Measurements from ENCODE around the gene GINS2. TPM values are rescaled to one million over a fixed set of nuclear protein-coding genes. Genes with fewer than 3 reads are reported as not detected.
A peak's percentile ranks its signal among the peaks of the same experiment; 100 is the strongest.

The GINS2 gene
- total and polyA plus RNA-seq, 2 experiments from 2014 or later: 40.5 to 44.4 TPM

GRCh38 chr16:85674418-85674755 lies 14.4 kb downstream of the GINS2 start:
- H3K27me3 Mint-ChIP-seq (ENCODE audit: insufficient read depth, low read depth, poor library complexity): peaks cover 7% of the 10 kb centered on the region
- H3K36me3 Mint-ChIP-seq (ENCODE audit: low read depth): peaks cover 90% of the 10 kb centered on the region
- DNase-seq (ENCODE audit: low spot score): no peak

GRCh38 chr16:85673529-85674417 lies 15.0 kb downstream of the GINS2 start:
- Histone ChIP-seq H3K36me3 (ENCODE audit: insufficient read depth) (peaks cover 39% of the 10 kb centered on the region), H3F3A (replicated peaks; ENCODE audit: low read depth) (peaks cover 23% of the 10 kb centered on the region), H3K4me2 (no peak overlapping the region), H3K27me3 (ENCODE audit: insufficient read depth) (no peaks in the 10 kb centered on the region), H3K79me2 (replicated peaks; ENCODE audit: insufficient read depth) (no peaks in the 10 kb centered on the region; the same call in 1 of the 2 replicates), H3K4me3 (no peak overlapping the region), H2AFZ (no peak overlapping the region), H3K4me1 (ENCODE audit: insufficient read depth) (no peaks in the 10 kb centered on the region), H4K20me1 (replicated peaks; ENCODE audit: insufficient read depth) (peaks cover 31% of the 10 kb centered on the region), H3K9me2 (ENCODE audit: insufficient read depth) (no peaks in the 10 kb centered on the region), H3K27ac (ENCODE audit: low read depth) (peak overlapping the region; percentile 57; the same call in 1 of the 2 replicates)
- Mint-ChIP-seq H3K27ac (no peak overlapping the region), H3K36me3 (ENCODE audit: low read depth) (peaks cover 88% of the 10 kb centered on the region), H3K4me3 (no peak overlapping the region), H3K9me3 (no peaks in the 10 kb centered on the region; the same call in 2 of the 3 replicates), H3K4me1 (peaks cover 3% of the 10 kb centered on the region; the same call in 1 of the 3 replicates), H3K27me3 (ENCODE audit: insufficient read depth, low read depth, poor library complexity) (peaks cover 7% of the 10 kb centered on the region)
- DNase-seq (ENCODE audit: low spot score) (no peak), ATAC-seq (peak; percentile 9)
- TF ChIP-seq POLR2AphosphoS5 (IDR thresholded peaks at IDR 0.05; ENCODE audit: low read depth): no peak
- TF ChIP-seq ZNF331 (CRISPR knock-in tag; IDR thresholded peaks at IDR 0.05; ENCODE audit: low read depth): no peak
- no peak for TF ChIP-seq REST (IDR thresholded peaks at IDR 0.05; ENCODE audit: unreplicated experiment)
- TF ChIP-seq NANOG (IDR thresholded peaks at IDR 0.05; ENCODE audit: borderline replicate concordance): no peak
- TF ChIP-seq CTCF (conservative IDR thresholded peaks at IDR 0.05; ENCODE audit: low read depth in 2 of 2): no peak
- no peak for TF ChIP-seq CREB1 (CRISPR knock-in tag; IDR thresholded peaks at IDR 0.05; ENCODE audit: low read depth)

More at GRCh38 chr16:85674418-85674755, 14.4 kb downstream of the GINS2 start:
- Histone ChIP-seq H3K27ac (ENCODE audit: low read depth) (0 out of 2 replicates have a peak overlapping the region, but pooled peaks have one; percentile 57), H3K4me3 (no peak overlapping the region), H4K20me1 (replicated peaks; ENCODE audit: insufficient read depth) (peaks cover 30% of the 10 kb centered on the region), H3K36me3 (ENCODE audit: insufficient read depth) (peaks cover 39% of the 10 kb centered on the region), H3K4me1 (ENCODE audit: insufficient read depth) (no peaks in the 10 kb centered on the region), H3K9me2 (ENCODE audit: insufficient read depth) (no peaks in the 10 kb centered on the region), H3K4me2 (no peak overlapping the region), H2AFZ (no peak overlapping the region), H3F3A (replicated peaks; ENCODE audit: low read depth) (peaks cover 19% of the 10 kb centered on the region), H3K27me3 (ENCODE audit: insufficient read depth) (no peaks in the 10 kb centered on the region), H3K79me2 (replicated peaks; ENCODE audit: insufficient read depth) (no peaks in the 10 kb centered on the region; the same call in 1 of the 2 replicates)
- no peak overlapping the region for H3K4me3 Mint-ChIP-seq
- ATAC-seq: no peak
- no peak overlapping the region for H3K27ac Mint-ChIP-seq
- TF ChIP-seq CREB1 (CRISPR knock-in tag; IDR thresholded peaks at IDR 0.05; ENCODE audit: low read depth) (no peak), NANOG (IDR thresholded peaks at IDR 0.05; ENCODE audit: borderline replicate concordance) (no peak), REST (IDR thresholded peaks at IDR 0.05; ENCODE audit: unreplicated experiment) (no peak), EZH2phosphoT487 (IDR thresholded peaks at IDR 0.05; ENCODE audit: unreplicated experiment) (no peak), ZNF331 (CRISPR knock-in tag; IDR thresholded peaks at IDR 0.05; ENCODE audit: low read depth) (no peak), POLR2AphosphoS5 (IDR thresholded peaks at IDR 0.05; ENCODE audit: low read depth) (no peak), JUNB (IDR thresholded peaks at IDR 0.05; ENCODE audit: unreplicated experiment) (no peak)
- H3K9me3 Mint-ChIP-seq: no peaks in the 10 kb centered on the region; the same call in 2 of the 3 replicates
- peaks cover 3% of the 10 kb centered on the region; the same call in 1 of the 3 replicates for H3K4me1 Mint-ChIP-seq
